K562 (cell line): ENCODE data around the gene MED13L.

Source experiments
- CXXC5 ChIP-seq: fragments of 250-450 bp; sonication (Bioruptor Pico); IDR thresholded peaks from 2 replicates; pipeline ENCODE4 v1.8.0; 2022; ENCODE audit warnings: inconsistent platforms, mild to moderate bottlenecking, moderate library complexity
- JUND ChIP-seq, 2 experiments: IDR thresholded peaks; 2 replicates in 1 of 2; 3 replicates in 1 of 2; pipeline ENCODE4 v1.6.1; 2011; ENCODE audit warnings: borderline replicate concordance in 2 of 2, low read depth in 2 of 2, low read length in 2 of 2, improper control_type of control experiment in 1 of 2, missing biosample characterization in 1 of 2, missing genetic modification characterization in 1 of 2, missing genetic modification reagents in 1 of 2
- MEF2A ChIP-seq: IDR thresholded peaks from 2 replicates; pipeline ENCODE4 v1.6.1; 2011; ENCODE audit warnings: low read depth, mild to moderate bottlenecking, low read length, moderate library complexity; ENCODE audit not compliant: control insufficient read depth
- POLR2A ChIP-seq: fragments of 450-650 bp; conservative IDR thresholded peaks from 2 replicates; pipeline ENCODE4 v1.6.1; 2016
- RFX5 ChIP-seq: IDR thresholded peaks from 2 replicates; pipeline ENCODE4 v1.6.1; 2011; ENCODE audit warnings: low read depth, mild to moderate bottlenecking, improper control_type of control experiment, low read length
- ZC3H4 ChIP-seq: sonication (generic); formaldehyde crosslinking; IDR thresholded peaks from 2 replicates; pipeline ENCODE4 v1.9.0; 2021; ENCODE audit warnings: missing genetic modification reagents, borderline replicate concordance
- ZNF384 ChIP-seq: IDR thresholded peaks from 2 replicates; pipeline ENCODE4 v1.6.1; 2012; ENCODE audit warnings: low read depth, low read length, improper control_type of control experiment
- TF ChIP-seq, protein P1 (sequence below), 3 experiments: IDR thresholded peaks in 2 of 3; conservative IDR thresholded peaks in 1 of 3; 2 replicates each; pipeline ENCODE4 v1.5.1; 2011 to 2012; ENCODE audit warnings: low read length in 3 of 3, mild to moderate bottlenecking in 3 of 3, control low read depth in 2 of 3, improper control_type of control experiment in 1 of 3, inconsistent platforms in 1 of 3, low read depth in 1 of 3, mixed read lengths in 1 of 3, moderate library complexity in 1 of 3; ENCODE audit not compliant: insufficient read depth in 2 of 3
- TF ChIP-seq, protein P2 (sequence below): sonication (generic); formaldehyde crosslinking; IDR thresholded peaks from 2 replicates; pipeline ENCODE4 v1.8.0; 2022; ENCODE audit warnings: mild to moderate bottlenecking, missing genetic modification reagents
- TF ChIP-seq, protein P3 (sequence below): sonication (generic); formaldehyde crosslinking; IDR thresholded peaks from 2 replicates; pipeline ENCODE4 v1.9.0; 2022; ENCODE audit warnings: mild to moderate bottlenecking, missing genetic modification reagents

DNA sequence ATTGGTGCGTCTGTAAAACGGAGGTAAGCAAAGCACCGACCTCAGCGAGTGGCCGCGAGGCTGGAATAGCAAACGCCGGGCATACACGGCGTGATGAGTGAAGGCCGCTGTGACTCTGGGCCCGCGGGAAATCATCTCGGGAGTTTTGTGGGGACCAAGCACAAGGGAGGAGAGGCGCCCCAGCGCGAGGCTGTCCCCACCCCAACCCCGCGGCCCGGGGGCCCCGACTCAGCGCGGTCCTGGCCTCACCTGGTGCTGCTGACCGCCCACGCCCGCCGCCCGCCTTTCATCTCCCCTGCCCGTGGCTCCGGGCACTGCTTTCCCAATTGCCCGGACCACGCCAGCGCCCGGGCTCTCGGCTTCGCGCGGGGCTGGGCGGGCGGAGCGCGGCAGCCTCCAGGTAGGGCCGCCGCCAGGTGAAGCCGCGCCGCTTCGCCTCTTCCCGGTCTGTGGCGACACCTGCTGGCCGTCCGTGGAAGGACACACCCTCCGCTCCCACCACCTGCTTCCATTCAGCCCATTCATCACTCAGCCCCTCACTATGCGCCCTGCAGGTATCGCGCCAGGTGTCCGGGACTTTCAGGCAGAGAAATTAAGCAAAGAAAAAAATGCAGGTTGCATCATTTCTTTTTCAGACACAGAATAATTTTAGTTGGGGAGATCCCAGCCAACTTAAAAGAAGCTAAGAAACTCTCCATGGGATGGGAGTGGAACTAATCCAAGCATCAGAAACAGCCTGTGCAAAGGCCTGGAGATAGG lies 360.4 kb downstream of the MED13L start:
- TF ChIP-seq, protein P1, sequence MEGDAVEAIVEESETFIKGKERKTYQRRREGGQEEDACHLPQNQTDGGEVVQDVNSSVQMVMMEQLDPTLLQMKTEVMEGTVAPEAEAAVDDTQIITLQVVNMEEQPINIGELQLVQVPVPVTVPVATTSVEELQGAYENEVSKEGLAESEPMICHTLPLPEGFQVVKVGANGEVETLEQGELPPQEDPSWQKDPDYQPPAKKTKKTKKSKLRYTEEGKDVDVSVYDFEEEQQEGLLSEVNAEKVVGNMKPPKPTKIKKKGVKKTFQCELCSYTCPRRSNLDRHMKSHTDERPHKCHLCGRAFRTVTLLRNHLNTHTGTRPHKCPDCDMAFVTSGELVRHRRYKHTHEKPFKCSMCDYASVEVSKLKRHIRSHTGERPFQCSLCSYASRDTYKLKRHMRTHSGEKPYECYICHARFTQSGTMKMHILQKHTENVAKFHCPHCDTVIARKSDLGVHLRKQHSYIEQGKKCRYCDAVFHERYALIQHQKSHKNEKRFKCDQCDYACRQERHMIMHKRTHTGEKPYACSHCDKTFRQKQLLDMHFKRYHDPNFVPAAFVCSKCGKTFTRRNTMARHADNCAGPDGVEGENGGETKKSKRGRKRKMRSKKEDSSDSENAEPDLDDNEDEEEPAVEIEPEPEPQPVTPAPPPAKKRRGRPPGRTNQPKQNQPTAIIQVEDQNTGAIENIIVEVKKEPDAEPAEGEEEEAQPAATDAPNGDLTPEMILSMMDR (IDR thresholded peaks at IDR 0.05 in 2 of 3, conservative IDR thresholded peaks at IDR 0.05 in 1 of 3; ENCODE audit: insufficient read depth in 2 of 3, low read depth in 1 of 3, low read length in 3 of 3) = peak; percentile 84 to 89 (median 85)
- TF ChIP-seq ZNF384 = no peak
- TF ChIP-seq, protein P2, sequence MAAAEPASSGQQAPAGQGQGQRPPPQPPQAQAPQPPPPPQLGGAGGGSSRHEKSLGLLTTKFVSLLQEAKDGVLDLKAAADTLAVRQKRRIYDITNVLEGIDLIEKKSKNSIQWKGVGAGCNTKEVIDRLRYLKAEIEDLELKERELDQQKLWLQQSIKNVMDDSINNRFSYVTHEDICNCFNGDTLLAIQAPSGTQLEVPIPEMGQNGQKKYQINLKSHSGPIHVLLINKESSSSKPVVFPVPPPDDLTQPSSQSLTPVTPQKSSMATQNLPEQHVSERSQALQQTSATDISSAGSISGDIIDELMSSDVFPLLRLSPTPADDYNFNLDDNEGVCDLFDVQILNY (CRISPR knock-in tag) = no peak
- TF ChIP-seq RFX5 = no peak
- TF ChIP-seq, protein P3, sequence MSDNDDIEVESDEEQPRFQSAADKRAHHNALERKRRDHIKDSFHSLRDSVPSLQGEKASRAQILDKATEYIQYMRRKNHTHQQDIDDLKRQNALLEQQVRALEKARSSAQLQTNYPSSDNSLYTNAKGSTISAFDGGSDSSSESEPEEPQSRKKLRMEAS (CRISPR knock-in tag) = no peak
- TF ChIP-seq JUND (IDR thresholded peaks at IDR 0.05; ENCODE audit: borderline replicate concordance, low read depth, low read length) = no peak
- no peak for TF ChIP-seq JUND (tag; IDR thresholded peaks at IDR 0.05; ENCODE audit: borderline replicate concordance, low read depth, low read length)
- no peak for TF ChIP-seq MEF2A
- TF ChIP-seq POLR2A = no peak
- TF ChIP-seq CXXC5 (CRISPR knock-in tag) = no peak
- no peak for TF ChIP-seq ZC3H4 (CRISPR knock-in tag)
